H1 (cell line): ENCODE data around the gene PLAC1. TPM values are rescaled to one million over a fixed set of nuclear protein-coding genes. Genes with fewer than 3 reads are reported as not detected.

ENCODE experiments used
- CTCF ChIA-PET: fragments of 300-600 bp; sonication (Branson Sonifier 250); formaldehyde crosslinking; loops from one replicate; lab custom pipeline; 2021; ENCODE audit not compliant: partially characterized antibody; lab: Charles Lee
- POLR2A ChIA-PET: fragments of 300-600 bp; sonication (Branson Sonifier 250); formaldehyde crosslinking; loops from one replicate; lab custom pipeline; 2021; ENCODE audit warnings: inconsistent platforms; ENCODE audit not compliant: partially characterized antibody; lab: Charles Lee
- DNase-seq, 2 experiments: peaks; one replicate each; pipeline versions ENCODE4 v3.0.0 to v3.0.0-alpha.2; 2010 to 2022; ENCODE audit warnings: low spot score in 2 of 2, low read depth in 1 of 2, mixed read lengths in 1 of 2
- FAIRE-seq: peaks from 2 replicates; lab custom pipeline; 2011; peaks lifted over from hg19 to GRCh38; lab: Jason Lieb, UNC
- H2AFZ ChIP-seq: 2 replicates; pipeline ENCODE4 v1.8.1; 2012; ENCODE audit warnings: low read length, inconsistent platforms
- H2AK5ac ChIP-seq: 2 replicates; pipeline ENCODE4 v1.6.1; 2013; ENCODE audit warnings: low read depth, low read length
- H2BK120ac ChIP-seq: replicated peaks from 2 replicates; pipeline ENCODE3; 2013; ENCODE audit warnings: low read depth, low read length, inconsistent platforms
- H2BK12ac ChIP-seq: 2 replicates; pipeline ENCODE4 v1.6.1; 2013; ENCODE audit warnings: low read depth, low read length
- H2BK15ac ChIP-seq: 2 replicates; pipeline ENCODE4 v1.6.1; 2013; ENCODE audit warnings: low read length
- H2BK20ac ChIP-seq: 2 replicates; pipeline ENCODE4 v1.6.1; 2013; ENCODE audit warnings: low read length
- H2BK5ac ChIP-seq: 2 replicates; pipeline ENCODE4 v1.6.1; 2013; ENCODE audit warnings: low read depth, low read length
- H3K14ac ChIP-seq: 2 replicates; pipeline ENCODE4 v1.6.1; 2013; ENCODE audit warnings: inconsistent platforms; ENCODE audit not compliant: insufficient read length
- H3K18ac ChIP-seq: 2 replicates; pipeline ENCODE4 v1.6.1; 2013; ENCODE audit warnings: low read length; ENCODE audit errors: extremely low read depth
- H3K23ac ChIP-seq: 2 replicates; pipeline ENCODE4 v1.6.1; 2013; ENCODE audit warnings: inconsistent platforms; ENCODE audit not compliant: insufficient read length
- H3K23me2 ChIP-seq: 2 replicates; pipeline ENCODE4 v1.6.1; 2013; ENCODE audit warnings: low read depth, low read length
- H3K27ac ChIP-seq: 2 replicates; pipeline ENCODE4 v1.6.1; 2011; ENCODE audit warnings: low read depth, low read length, inconsistent platforms
- H3K27me3 ChIP-seq, 4 experiments: replicated peaks in 1 of 4; 1 replicate in 1 of 4; 2 replicates in 3 of 4; pipeline versions ENCODE4 v1.6.1 to v1.8.1; 2011 to 2013; ENCODE audit warnings: low read length in 3 of 4, mild to moderate bottlenecking in 3 of 4, inconsistent platforms in 2 of 4, mixed read lengths in 2 of 4, moderate library complexity in 1 of 4; ENCODE audit not compliant: control insufficient read depth in 3 of 4, insufficient read depth in 3 of 4; ENCODE audit errors: extremely low read depth in 1 of 4
- H3K36me3 ChIP-seq, 4 experiments: 2 replicates each; pipeline versions ENCODE4 v1.6.1 to v1.8.1; 2011 to 2013; ENCODE audit warnings: mild to moderate bottlenecking in 4 of 4, low read length in 3 of 4, moderate library complexity in 2 of 4, control low read depth in 1 of 4, inconsistent platforms in 1 of 4; ENCODE audit not compliant: insufficient read depth in 4 of 4, control insufficient read depth in 2 of 4
- H3K4ac ChIP-seq: replicated peaks from 2 replicates; pipeline ENCODE3; 2013; ENCODE audit warnings: low read length, low read depth, mixed read lengths, inconsistent platforms; ENCODE audit not compliant: insufficient read length
- H3K4me1 ChIP-seq, 4 experiments: replicated peaks in 1 of 4; 1 replicate in 1 of 4; 2 replicates in 3 of 4; pipeline versions ENCODE4 v1.6.1 to v1.8.1; 2011 to 2013; ENCODE audit warnings: low read length in 3 of 4, inconsistent platforms in 2 of 4, mixed read lengths in 1 of 4; ENCODE audit not compliant: insufficient read depth in 4 of 4, control insufficient read depth in 3 of 4
- H3K4me2 ChIP-seq, 2 experiments: 2 replicates each; pipeline versions ENCODE4 v1.6.1 to v1.8.1; 2011 to 2013; ENCODE audit warnings: low read depth in 2 of 2, low read length in 2 of 2, control low read depth in 1 of 2, inconsistent platforms in 1 of 2, mild to moderate bottlenecking in 1 of 2; ENCODE audit not compliant: insufficient read depth in 1 of 2
- H3K4me3 ChIP-seq, 4 experiments: fragments of 200-600, 300-600 bp in 1 of 4; sonication (generic), shearing (Covaris generic), sonication (Bioruptor Twin) in 1 of 4; 2 replicates each; pipeline versions ENCODE4 v1.5.1 to v1.8.1; 2011 to 2016; ENCODE audit warnings: low read length in 4 of 4, low read depth in 3 of 4, control low read depth in 2 of 4, inconsistent platforms in 2 of 4, mild to moderate bottlenecking in 2 of 4, mixed read lengths in 1 of 4, moderate library complexity in 1 of 4; ENCODE audit not compliant: insufficient read depth in 2 of 4; ENCODE audit errors: extremely low read depth in 1 of 4
- H3K56ac ChIP-seq: replicated peaks from 2 replicates; pipeline ENCODE3; 2013; ENCODE audit warnings: low read depth, mild to moderate bottlenecking, mixed read lengths, low read length, inconsistent platforms; ENCODE audit not compliant: insufficient read length
- H3K79me1 ChIP-seq: 2 replicates; pipeline ENCODE4 v1.6.1; 2013; ENCODE audit warnings: low read depth, low read length, control low read depth
- H3K79me2 ChIP-seq, 2 experiments: 2 replicates each; pipeline versions ENCODE4 v1.6.1 to v1.8.1; 2012 to 2013; ENCODE audit warnings: low read length in 2 of 2, mild to moderate bottlenecking in 2 of 2, inconsistent platforms in 1 of 2; ENCODE audit not compliant: insufficient read depth in 2 of 2, control insufficient read depth in 1 of 2
- H3K9ac ChIP-seq, 4 experiments: replicated peaks in 1 of 4; 1 replicate in 1 of 4; 2 replicates in 3 of 4; pipeline versions ENCODE4 v1.6.1 to v1.8.1; 2011 to 2013; ENCODE audit warnings: low read depth in 3 of 4, low read length in 3 of 4, control low read depth in 2 of 4, mild to moderate bottlenecking in 2 of 4, moderate library complexity in 2 of 4, inconsistent platforms in 1 of 4; ENCODE audit errors: extremely low read depth in 1 of 4
- H3K9me3 ChIP-seq, 2 experiments: 2 replicates each; pipeline versions ENCODE4 v1.6.1 to v1.8.1; 2012 to 2013; ENCODE audit warnings: mild to moderate bottlenecking in 2 of 2, moderate library complexity in 2 of 2, control low read depth in 1 of 2, inconsistent platforms in 1 of 2, low read depth in 1 of 2, low read length in 1 of 2, mixed read lengths in 1 of 2; ENCODE audit not compliant: insufficient read depth in 2 of 2
- H4K20me1 ChIP-seq, 2 experiments: replicated peaks in 1 of 2; 2 replicates each; pipeline versions ENCODE3 to v1.8.1; 2011 to 2013; ENCODE audit warnings: inconsistent platforms in 2 of 2, low read length in 2 of 2, mild to moderate bottlenecking in 1 of 2; ENCODE audit not compliant: insufficient read depth in 2 of 2, control insufficient read depth in 1 of 2
- H4K5ac ChIP-seq: 2 replicates; pipeline ENCODE4 v1.6.1; 2013; ENCODE audit warnings: low read length, low read depth, mixed read lengths, inconsistent platforms; ENCODE audit not compliant: insufficient read length
- H4K8ac ChIP-seq: 2 replicates; pipeline ENCODE4 v1.8.0; 2013; ENCODE audit warnings: mild to moderate bottlenecking, moderate library complexity, low read length, inconsistent platforms; ENCODE audit not compliant: insufficient read depth; ENCODE audit errors: extremely low read depth
- H4K91ac ChIP-seq: replicated peaks from 2 replicates; pipeline ENCODE3; 2013; ENCODE audit warnings: low read length, mixed read lengths, inconsistent platforms; ENCODE audit not compliant: insufficient read length
- TAF1 ChIP-seq: IDR thresholded peaks from 2 replicates; pipeline ENCODE4 v1.6.1; 2011; ENCODE audit warnings: mild to moderate bottlenecking, low read depth, low read length
- WGBS, 2 experiments: shearing (Covaris generic) in 1 of 2; methylation state at CpG; one replicate each; pipeline versions ENCODE4 v1.1.6 to v1.1.7; 2013 to 2015; ENCODE audit warnings: low lambda C conversion rate in 2 of 2, mixed read lengths in 2 of 2, inconsistent platforms in 1 of 2, low coverage in 1 of 2, missing lambda C conversion rate in 1 of 2; ENCODE audit not compliant: insufficient replicate concordance in 2 of 2, insufficient coverage in 1 of 2, insufficient read length in 1 of 2; ENCODE audit errors: extremely low coverage in 1 of 2, missing lambda C conversion rate in 1 of 2; 5-methylcytosine and 5-hydroxymethylcytosine counted together
- polyA plus RNA-seq, 7 experiments: library from polyadenylated mRNA; depleted of rRNA in 3 of 7; stranded (reverse) in 5 of 7; unstranded in 2 of 7; fragments of >200 nt in 5 of 7; fragments of 200-250 nt in 2 of 7; gene quantifications; 1 replicate in 5 of 7; 2 replicates in 1 of 7; 4 replicates in 1 of 7; pipeline versions ENCODE4 v1.2.1 to v1.2.3, GENCODE V29; 2011 to 2013; ENCODE audit warnings: missing spikeins in 2 of 7, mixed read lengths in 2 of 7
- total RNA-seq: library from RNA; stranded (reverse); fragmentation: NEBNext Ultra II Directional; extraction: Animal tissue kit (Norgen Biotek cat#: 25700); gene quantifications from 2 replicates; pipeline ENCODE4 v1.2.1, GENCODE V29; 2021

The PLAC1 gene
- total and polyA plus RNA-seq, 2 of the 8 experiments (the other 6 are each of a cell fraction or from before 2014, with no cell fraction given), result 1.8 TPM; not detected in 1

GRCh38 chrX:134601240-134601765 is 57.0 kb downstream of the PLAC1 start:
- no peak overlapping the region for H4K91ac ChIP-seq
- H4K8ac ChIP-seq, result no peak overlapping the region
- H3K9ac ChIP-seq, result no peak overlapping the region
- H2BK5ac ChIP-seq, result no peak overlapping the region
- no peak overlapping the region for H3K4ac ChIP-seq
- no peaks in the 10 kb centered on the region for H3K79me1 ChIP-seq
- no peak overlapping the region for H4K5ac ChIP-seq
- DNase-seq, result no peak
- no peaks in the 10 kb centered on the region for H3K27me3 ChIP-seq
- H2BK12ac ChIP-seq, result no peak overlapping the region
- no peaks in the 10 kb centered on the region for H3K36me3 ChIP-seq
- no peak overlapping the region for H2BK20ac ChIP-seq
- H3K18ac ChIP-seq, result no peak overlapping the region
- H3K4me3 ChIP-seq, result no peak overlapping the region
- H3K79me2 ChIP-seq, result no peaks in the 10 kb centered on the region
- 83% methylated on average over 1 of the region's 1 CpG; no CpG with 5 or more reads in 1 of the 2 experiments for WGBS, 2 experiments
- H3K4me1 ChIP-seq, result peaks cover 0 to 7% (median 2%) of the 10 kb centered on the region in 4 experiments; a peak in 3 of 7 replicates
- no peak overlapping the region for H3K27ac ChIP-seq
- TF ChIP-seq TAF1, result no peak
- H3K14ac ChIP-seq, result no peak overlapping the region
- no peak overlapping the region for H2AFZ ChIP-seq
- no peak overlapping the region for H2BK15ac ChIP-seq
- no peak overlapping the region for H3K56ac ChIP-seq
- H3K9me3 ChIP-seq, result no peaks in the 10 kb centered on the region
- no peak overlapping the region for H3K23ac ChIP-seq
- no peaks in the 10 kb centered on the region for H3K23me2 ChIP-seq
- no peak overlapping the region for H3K4me2 ChIP-seq
- ChIA-PET CTCF (no interaction called here), POLR2A (no interaction called here)
- H2AK5ac ChIP-seq, result no peak overlapping the region
- H2BK120ac ChIP-seq, result no peak overlapping the region
- FAIRE-seq, result no peak
- no peaks in the 10 kb centered on the region for H4K20me1 ChIP-seq
